ENCODE measurements around the gene KIF1A.

KIF1A gene

GRCh38 chr2:240819858-240820606, at the start of gene KIF1A:
TSS of gene KIF1A (minus strand) at chr2:240820219. CDS start at chr2:240797752, 22,467 bp downstream.
- no peak for DNase-seq

GRCh38 chr2:240869109-240869955, 49.3 kb upstream of the KIF1A start:
- DNase-seq = no peak

- DNase-seq = no peak
Observed at GRCh38 chr2:240868286-240869108, 48.5 kb upstream of the KIF1A start, which contains the start of gene AGXT. TSS of gene AGXT (plus strand) at chr2:240868824. CDS start at chr2:240868866, 42 bp downstream.

GRCh38 chr2:240865391-240865790, 45.4 kb upstream of the KIF1A start:
- DNase-seq = no peak

- no peak for DNase-seq
Observed at GRCh38 chr2:240864475-240864874, 44.5 kb upstream of the KIF1A start.

GRCh38 chr2:240861547-240861946, 41.5 kb upstream of the KIF1A start:
- DNase-seq = no peak

GRCh38 chr2:240858871-240859270, 38.9 kb upstream of the KIF1A start:
- DNase-seq = no peak

GRCh38 chr2:240858321-240858720, 38.3 kb upstream of the KIF1A start:
- no peak for DNase-seq

GRCh38 chr2:240857039-240858008, 37.3 kb upstream of the KIF1A start:
- DNase-seq = no peak

GRCh38 chr2:240856151-240856980, 36.3 kb upstream of the KIF1A start:
- DNase-seq = no peak

GRCh38 chr2:240855670-240856069, 35.7 kb upstream of the KIF1A start:
- no peak for DNase-seq

GRCh38 chr2:240852671-240853314, 32.8 kb upstream of the KIF1A start:
- DNase-seq = no peak

- peak; percentile 78 to 84 for DNase-seq
Observed at GRCh38 chr2:240851078-240851991, 31.3 kb upstream of the KIF1A start.

- no peak for DNase-seq
Observed at GRCh38 chr2:240850756-240851077, 30.7 kb upstream of the KIF1A start.

- no peak for DNase-seq
Observed at GRCh38 chr2:240850026-240850425, 30.0 kb upstream of the KIF1A start.

- DNase-seq = no peak
Observed at GRCh38 chr2:240848900-240849680, 29.1 kb upstream of the KIF1A start.

- no peak for DNase-seq
Observed at GRCh38 chr2:240847817-240848216, 27.8 kb upstream of the KIF1A start.

- no peak for DNase-seq
Observed at GRCh38 chr2:240846873-240847595, 27.0 kb upstream of the KIF1A start.

Measured in activated CD4-positive, alpha-beta T cell treated with anti-CD3 and anti-CD28 coated beads, Interleukin-2, amount 50 U/mL, for 4 hours (primary cell).